ENCODE results near the gene KIFC3. TPM values are rescaled to one million over a fixed set of nuclear protein-coding genes. Genes with fewer than 3 reads are reported as not detected.

KIFC3 gene
- total and polyA plus RNA-seq, 2 of the 8 experiments (the other 6 are each of a cell fraction or from before 2014, with no cell fraction given): 2.1 to 7.1 TPM

- no peak for FAIRE-seq
- Histone ChIP-seq H3K18ac (ENCODE audit: extremely low read depth, low read length) (no peak overlapping the region), H3K9ac (replicated peaks in 1 of 4; ENCODE audit: extremely low read depth in 1 of 4, low read depth in 3 of 4, low read length in 3 of 4) (no peak overlapping the region), H3K23ac (ENCODE audit: insufficient read length) (no peak overlapping the region), H3K56ac (replicated peaks; ENCODE audit: insufficient read length, low read depth, low read length) (no peak overlapping the region), H4K91ac (replicated peaks; ENCODE audit: insufficient read length, low read length) (no peak overlapping the region), H3K27me3 (replicated peaks in 1 of 4; ENCODE audit: control insufficient read depth in 3 of 4, extremely low read depth in 1 of 4, insufficient read depth in 3 of 4, low read length in 3 of 4) (no peaks in the 10 kb centered on the region; a peak in 1 of 7 replicates), H3K4me3 (ENCODE audit: extremely low read depth in 1 of 4, insufficient read depth in 2 of 4, low read depth in 3 of 4, low read length in 4 of 4) (no peak overlapping the region), H3K79me2 (ENCODE audit: control insufficient read depth in 1 of 2, insufficient read depth in 2 of 2, low read length in 2 of 2) (no peaks in the 10 kb centered on the region), H3K79me1 (ENCODE audit: low read depth, low read length) (no peaks in the 10 kb centered on the region), H4K5ac (ENCODE audit: insufficient read length, low read depth, low read length) (no peak overlapping the region), H2BK12ac (ENCODE audit: low read depth, low read length) (no peak overlapping the region), H3K23me2 (ENCODE audit: low read depth, low read length) (no peaks in the 10 kb centered on the region), H3K36me3 (ENCODE audit: control insufficient read depth in 2 of 4, insufficient read depth in 4 of 4, low read length in 3 of 4) (no peaks in the 10 kb centered on the region), H3K9me3 (ENCODE audit: insufficient read depth in 2 of 2, low read depth in 1 of 2, low read length in 1 of 2) (no peaks in the 10 kb centered on the region), H4K8ac (ENCODE audit: extremely low read depth, insufficient read depth, low read length) (no peak overlapping the region), H4K20me1 (replicated peaks in 1 of 2; ENCODE audit: control insufficient read depth in 1 of 2, insufficient read depth in 2 of 2, low read length in 2 of 2) (peaks cover 3 to 4% of the 10 kb centered on the region in 2 experiments), H3K4me1 (replicated peaks in 1 of 4; ENCODE audit: control insufficient read depth in 3 of 4, insufficient read depth in 4 of 4, low read length in 3 of 4) (peaks cover 0 to 15% (median 7%) of the 10 kb centered on the region in 4 experiments; a peak in 4 of 7 replicates), H2AK5ac (ENCODE audit: low read depth, low read length) (no peak overlapping the region), H3K27ac (ENCODE audit: low read depth, low read length) (no peak overlapping the region), H2BK5ac (ENCODE audit: low read depth, low read length) (no peak overlapping the region), H2BK20ac (ENCODE audit: low read length) (no peak overlapping the region), H3K4me2 (ENCODE audit: insufficient read depth in 1 of 2, low read depth in 2 of 2, low read length in 2 of 2) (no peak overlapping the region), H2AFZ (ENCODE audit: low read length) (no peak overlapping the region), H2BK120ac (replicated peaks; ENCODE audit: low read depth, low read length) (no peak overlapping the region), H3K4ac (replicated peaks; ENCODE audit: insufficient read length, low read depth, low read length) (no peak overlapping the region), H3K14ac (ENCODE audit: insufficient read length) (no peak overlapping the region), H2BK15ac (ENCODE audit: low read length) (no peak overlapping the region)
- WGBS, 2 experiments (ENCODE audit: extremely low coverage in 1 of 2, insufficient coverage in 1 of 2, insufficient read length in 1 of 2, insufficient replicate concordance in 2 of 2, low coverage in 1 of 2, low lambda C conversion rate in 2 of 2, missing lambda C conversion rate in 1 of 2): 96% methylated on average over 10 of the region's 12 CpGs; no CpG with 5 or more reads in 1 of the 2 experiments
- DNase-seq (ENCODE audit: low read depth in 1 of 2, low spot score in 2 of 2): no peak
- ChIA-PET CTCF (ENCODE audit: partially characterized antibody) (interaction anchor here (1.0 to 4.8 kb wide), 7 partner anchors 11 to 145 kb away, joined by 3 to 18 read pairs (median 6); partner anchors contain the start of gene KATNB1), POLR2A (ENCODE audit: partially characterized antibody) (interaction anchor here (0.6 to 2.4 kb wide), 4 partner anchors 13 to 239 kb away, joined by 3 to 13 read pairs (median 3); partner anchors contain the start of gene KATNB1)
- TF ChIP-seq CBX8 (IDR thresholded peaks at IDR 0.05; ENCODE audit: borderline replicate concordance, low read depth, low read length) (no peak), RBBP5 (IDR thresholded peaks at IDR 0.05; ENCODE audit: borderline replicate concordance, low read depth, low read length) (no peak)
These were observed 40.3 kb downstream of the KIFC3 start for GRCh38 chr16:57761957-57762356.
